Stimulated activated CD4-positive, alpha-beta T cell treated with anti-CD3 and anti-CD28 coated beads, Interleukin-15, amount 100 ng/mL, for 24 hours (primary cell): ENCODE measurements around the gene GDAP2.
"Not testable (repeated sequence)": the region's sequence is repeated elsewhere in the genome, so short reads cannot be mapped to it uniquely, and the experiment has no call there.

ENCODE experiments used
- DNase-seq: peaks from one replicate; pipeline ENCODE4 v3.0.0-alpha.2; 2020

Gene GDAP2, protein sequence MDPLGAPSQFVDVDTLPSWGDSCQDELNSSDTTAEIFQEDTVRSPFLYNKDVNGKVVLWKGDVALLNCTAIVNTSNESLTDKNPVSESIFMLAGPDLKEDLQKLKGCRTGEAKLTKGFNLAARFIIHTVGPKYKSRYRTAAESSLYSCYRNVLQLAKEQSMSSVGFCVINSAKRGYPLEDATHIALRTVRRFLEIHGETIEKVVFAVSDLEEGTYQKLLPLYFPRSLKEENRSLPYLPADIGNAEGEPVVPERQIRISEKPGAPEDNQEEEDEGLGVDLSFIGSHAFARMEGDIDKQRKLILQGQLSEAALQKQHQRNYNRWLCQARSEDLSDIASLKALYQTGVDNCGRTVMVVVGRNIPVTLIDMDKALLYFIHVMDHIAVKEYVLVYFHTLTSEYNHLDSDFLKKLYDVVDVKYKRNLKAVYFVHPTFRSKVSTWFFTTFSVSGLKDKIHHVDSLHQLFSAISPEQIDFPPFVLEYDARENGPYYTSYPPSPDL

DNA sequence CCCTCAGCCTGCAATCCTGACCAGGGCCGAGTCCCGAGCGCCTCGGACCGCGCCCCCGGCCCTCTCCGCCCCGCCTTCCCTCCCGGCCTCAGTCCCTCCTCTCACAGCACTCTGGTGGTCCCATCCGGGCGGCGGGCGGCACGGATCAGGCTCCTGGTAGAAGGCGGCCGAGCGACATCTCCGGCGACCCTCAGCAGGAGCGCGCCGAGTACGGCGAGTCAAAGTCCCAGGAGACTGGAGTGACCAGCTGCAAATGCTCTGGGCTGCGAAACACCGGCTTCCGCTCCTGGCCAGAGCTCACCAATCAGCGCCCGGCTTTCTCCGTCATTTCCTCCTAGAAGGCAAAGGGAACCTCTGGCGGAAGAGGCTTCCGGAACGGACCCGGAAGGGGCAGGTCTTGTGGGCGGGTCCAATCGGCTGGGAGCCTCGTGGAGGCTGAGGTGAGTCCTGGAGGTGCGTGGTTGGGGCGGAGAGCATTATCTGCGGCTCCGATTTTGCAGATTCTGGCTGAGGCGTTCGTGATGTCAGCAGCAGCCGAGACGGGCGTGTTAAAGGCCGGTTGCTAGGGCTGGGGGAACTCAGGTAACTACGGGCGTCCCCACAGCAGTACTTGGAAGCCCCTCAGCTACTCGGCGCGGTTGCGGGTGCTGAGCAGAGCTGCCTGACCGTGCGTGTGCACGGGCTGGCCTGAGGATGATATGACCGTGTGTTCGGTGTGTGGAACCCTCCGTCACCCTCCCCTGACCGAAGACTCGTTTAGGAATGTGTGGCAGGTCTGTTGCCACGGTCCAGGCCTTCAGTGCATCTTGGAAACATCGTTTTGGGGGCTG, at the start of gene GDAP2, which contains the start of gene WDR3:
Gene GDAP2, minus strand, starts transcription at position 279 of the 830 bp plus-strand sequence. CDS start 9,264 bp downstream, outside the sequence.
Gene WDR3, plus strand, starts transcription at position 397 of the 830 bp plus-strand sequence. CDS start 3,581 bp downstream, outside the sequence.
- DNase-seq, result peak; percentile 98

DNA sequence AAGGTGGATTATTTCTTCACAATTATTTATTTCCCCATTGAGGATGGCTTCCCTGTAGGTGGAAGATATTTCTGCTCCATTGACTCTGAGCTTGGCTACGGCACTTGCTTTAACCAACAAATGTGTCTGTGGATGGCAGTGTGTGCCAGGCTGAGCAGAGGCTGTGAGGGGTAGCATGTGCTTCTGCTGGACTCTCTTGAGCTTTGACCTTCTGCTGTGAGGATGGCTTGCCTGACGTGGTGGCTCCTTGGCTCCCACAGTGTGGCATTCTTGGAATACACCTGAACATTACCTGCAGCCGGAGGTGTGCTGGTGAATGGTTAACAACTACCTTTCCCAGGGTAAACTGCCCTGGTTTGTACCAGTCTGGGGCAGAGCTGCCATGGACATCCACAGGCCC, 47.0 kb upstream of the GDAP2 start:
- no peak for DNase-seq

DNA sequence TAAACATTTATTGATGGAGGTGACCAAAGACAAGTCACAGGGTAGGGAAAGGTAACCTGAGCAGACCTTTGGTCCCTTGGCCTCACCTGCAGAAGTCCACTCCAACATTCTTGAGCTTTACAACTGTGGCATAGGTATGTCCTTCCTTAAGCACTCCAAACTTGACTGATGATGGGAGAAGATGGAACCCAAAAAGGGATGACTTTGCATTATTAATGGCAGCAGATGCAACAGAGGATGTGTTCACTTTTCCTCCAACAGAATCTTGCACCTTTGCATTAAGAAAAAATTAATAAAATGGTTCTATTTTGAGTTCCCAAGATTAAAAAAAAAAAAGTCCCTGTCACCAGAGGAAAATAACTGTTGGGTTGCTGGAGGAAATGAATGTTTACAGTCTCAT, 42.4 kb upstream of the GDAP2 start:
- DNase-seq, result no peak

DNA sequence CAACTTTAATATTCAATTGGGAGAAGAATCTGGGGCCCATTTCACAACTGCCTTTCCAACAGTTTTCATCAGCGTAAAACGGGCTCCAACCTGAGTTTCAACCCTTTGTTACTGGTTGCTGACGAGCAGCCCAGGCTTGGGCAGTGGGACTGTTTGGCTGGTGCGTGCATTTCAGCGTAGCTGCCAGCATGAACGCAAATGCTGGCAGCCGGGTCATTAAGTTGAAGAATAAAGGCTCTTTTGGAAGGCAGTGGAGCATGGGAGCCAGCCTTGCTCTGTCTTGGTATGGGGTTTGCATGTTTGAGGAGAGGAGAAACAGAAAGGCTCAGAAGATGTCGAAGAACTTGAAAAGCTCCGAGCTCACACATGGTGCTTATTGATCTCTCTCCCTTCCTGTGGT, 40.8 kb upstream of the GDAP2 start:
- no peak for DNase-seq

DNA sequence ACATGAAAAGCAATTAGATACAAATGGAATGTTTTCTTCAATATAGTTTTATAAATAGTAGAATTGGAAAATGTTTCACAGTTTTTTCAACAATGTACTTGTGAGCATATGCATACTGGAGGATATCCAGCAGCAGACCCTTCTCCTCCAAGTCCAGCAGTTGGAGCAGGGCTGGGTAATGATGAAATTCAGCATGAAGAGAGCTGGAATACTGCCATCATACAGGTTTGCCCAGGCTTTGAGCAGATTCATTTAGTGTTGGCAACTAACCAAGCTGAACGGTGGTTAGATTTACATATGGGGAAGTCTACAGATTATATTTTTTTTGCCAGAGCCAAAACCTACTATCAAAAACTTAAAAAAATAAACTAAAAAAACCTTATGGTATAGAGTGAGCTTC, 38.5 kb upstream of the GDAP2 start:
- DNase-seq, result no peak

DNA sequence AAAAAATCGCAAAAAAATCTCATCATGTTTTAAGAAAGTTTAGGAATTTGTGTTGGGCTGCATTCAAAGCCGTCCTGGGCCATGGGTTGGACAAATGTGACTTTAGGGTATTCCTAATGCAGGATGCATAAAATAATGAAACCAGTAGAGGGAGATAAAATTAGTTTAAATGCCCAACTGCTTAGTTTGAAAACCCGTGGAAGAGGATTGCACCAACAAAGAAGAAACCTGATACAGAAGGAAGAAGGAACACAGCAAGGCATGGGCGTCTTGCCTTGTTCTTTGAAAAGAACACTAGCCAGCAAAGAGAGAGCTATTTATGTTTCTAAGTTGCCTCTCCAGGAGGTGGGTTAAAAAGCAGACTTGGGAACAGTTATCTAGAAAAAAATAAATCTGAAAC, 38.1 kb upstream of the GDAP2 start:
- no peak for DNase-seq

DNA sequence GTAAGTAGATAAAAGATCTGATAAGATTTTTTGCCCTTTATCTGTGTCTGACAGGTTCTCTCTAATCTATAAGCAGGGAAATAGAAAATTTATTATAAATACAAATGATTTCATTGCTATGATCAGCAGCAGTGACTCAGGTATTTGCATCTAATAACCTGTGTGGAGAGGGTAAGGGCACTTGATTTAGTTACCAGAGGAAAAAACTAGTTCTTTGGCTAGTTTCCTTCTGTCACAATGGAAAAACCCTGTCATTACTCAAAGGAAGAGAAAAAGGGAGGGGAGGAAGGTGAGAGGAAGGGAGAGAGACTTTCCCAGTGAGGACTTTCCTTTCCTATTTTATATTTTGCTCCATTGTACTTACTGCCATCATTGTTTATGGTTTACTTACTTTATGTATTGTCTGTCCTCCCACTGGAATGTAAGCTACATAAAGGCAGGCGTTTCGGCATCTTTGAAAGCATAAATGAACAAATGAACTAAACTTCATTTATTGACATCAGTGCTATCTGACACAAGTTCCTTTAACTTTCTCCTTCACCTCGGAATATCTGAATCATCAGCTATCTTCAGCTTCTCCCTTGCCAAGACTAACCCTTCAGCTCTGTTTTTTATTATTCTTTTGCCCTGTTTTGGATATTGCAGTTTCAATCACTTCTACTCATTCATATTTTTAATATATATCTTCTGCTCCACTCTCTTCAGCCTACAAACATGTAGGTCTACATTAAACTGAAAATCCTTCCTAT, 35.0 kb upstream of the GDAP2 start:
- DNase-seq, result no peak

DNA sequence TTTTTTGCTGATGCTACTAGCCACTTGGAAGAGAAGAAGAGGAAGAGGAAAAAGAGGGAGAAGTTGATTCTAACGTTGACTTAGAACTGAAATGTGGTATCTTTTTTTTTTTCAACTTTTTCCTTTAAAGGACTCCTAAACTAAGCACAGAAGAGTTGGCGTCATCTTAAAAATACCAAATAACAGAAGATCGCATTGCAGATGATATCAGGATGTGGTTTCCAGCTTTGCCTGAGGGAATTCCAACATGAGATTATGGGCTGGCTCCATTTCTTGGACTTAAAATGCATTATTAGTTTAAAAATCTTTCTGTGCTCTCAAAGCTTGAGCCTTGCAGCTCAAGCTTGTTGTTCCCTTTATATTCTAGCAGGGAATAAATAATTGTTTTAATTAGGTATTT, 29.9 kb upstream of the GDAP2 start:
- DNase-seq, result no peak

DNA sequence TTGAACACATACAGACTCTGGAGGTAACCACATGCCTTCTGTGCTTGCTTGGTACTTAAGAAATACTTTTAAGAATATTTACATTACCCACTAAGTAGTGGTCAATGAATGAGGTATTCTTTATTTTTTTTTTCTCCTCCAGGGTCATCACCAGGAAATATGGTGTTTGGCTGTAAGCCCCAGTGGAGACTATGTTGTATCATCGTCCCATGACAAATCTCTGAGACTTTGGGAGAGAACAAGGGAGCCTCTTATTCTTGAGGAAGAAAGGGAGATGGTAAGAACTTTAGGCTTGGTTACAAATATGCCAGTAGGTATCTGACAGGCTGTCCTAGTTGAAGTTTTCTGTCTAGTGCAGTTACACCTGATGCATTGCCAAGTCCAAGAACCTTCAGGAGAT, 23.0 kb upstream of the GDAP2 start:
- no peak for DNase-seq

DNA sequence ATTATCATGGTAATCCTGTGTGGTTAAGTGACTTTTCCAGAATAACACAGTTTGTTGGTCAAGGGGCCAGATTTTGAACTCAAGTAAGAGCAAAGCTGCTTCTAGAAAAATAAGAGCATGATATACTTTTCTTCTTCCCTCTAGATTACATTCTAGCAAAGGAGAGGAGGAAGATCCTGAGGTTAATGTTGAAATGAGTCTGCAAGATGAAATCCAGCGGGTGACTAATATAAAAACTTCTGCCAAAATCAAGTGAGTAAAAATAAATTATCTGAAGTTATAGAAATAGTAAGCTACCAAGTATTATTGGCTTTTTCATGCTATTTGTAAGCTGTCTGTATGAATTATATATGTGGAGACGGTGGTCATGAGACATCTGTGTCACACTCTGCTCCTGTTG, 12.9 kb upstream of the GDAP2 start:
- DNase-seq, result no peak

DNA sequence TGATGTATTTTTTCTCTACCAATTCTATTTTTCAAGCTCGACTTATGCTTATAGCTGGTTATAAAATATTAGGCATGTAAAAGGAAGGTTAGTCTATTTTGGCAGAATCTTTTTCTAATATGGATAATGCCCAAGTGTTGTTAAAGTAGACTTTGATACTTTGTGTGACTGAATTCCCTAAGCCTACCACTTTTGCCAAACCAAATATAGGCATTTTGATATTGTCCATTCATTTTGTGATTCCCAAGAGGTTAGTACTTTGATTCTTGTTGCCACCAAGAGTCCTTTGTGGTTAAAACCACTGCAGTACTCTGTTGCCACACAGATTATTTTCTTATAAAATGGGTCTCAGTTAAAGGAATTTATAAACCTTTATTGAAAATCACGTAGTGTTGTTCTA, 4.3 kb upstream of the GDAP2 start:
- DNase-seq, result no peak

DNA sequence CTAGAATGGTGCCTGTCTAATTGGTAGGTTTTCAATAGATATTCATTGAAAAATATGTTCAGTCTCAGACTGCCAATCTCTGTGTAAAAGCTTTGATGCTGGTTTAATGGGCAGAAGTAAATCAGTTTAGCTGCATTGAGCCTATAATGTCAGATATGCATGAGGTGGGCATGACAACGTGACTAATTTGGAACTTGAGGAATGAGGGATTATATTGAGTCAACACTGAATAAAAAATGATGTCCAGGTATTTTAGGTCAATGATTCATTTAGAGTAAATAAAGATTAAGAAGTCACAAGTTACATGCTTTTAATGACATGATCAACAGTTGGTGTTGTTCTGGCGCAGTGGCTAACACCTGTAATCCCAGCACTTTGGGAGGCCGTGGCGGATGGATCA, 3.2 kb upstream of the GDAP2 start:
- no peak for DNase-seq

DNA sequence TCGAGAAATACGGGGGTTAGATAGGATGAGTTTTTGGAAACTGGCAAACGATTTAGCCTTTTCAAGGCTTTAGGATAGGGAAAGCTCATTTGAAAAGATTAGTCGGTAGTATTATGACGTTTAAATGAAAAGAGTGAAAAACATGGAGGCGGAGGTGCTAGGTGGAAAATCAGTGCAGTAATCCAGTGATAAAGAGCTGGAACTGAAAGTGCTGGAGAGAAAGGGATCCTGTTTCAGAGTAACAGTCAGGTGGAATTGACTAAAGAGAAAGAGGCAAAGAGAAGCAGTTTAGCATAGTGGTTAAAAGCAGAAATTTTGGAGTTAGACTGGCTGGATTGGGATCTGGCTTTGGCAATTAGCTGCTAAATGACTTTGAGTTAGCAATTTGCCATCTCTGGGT, 1.1 kb upstream of the GDAP2 start:
- no peak for DNase-seq

DNA sequence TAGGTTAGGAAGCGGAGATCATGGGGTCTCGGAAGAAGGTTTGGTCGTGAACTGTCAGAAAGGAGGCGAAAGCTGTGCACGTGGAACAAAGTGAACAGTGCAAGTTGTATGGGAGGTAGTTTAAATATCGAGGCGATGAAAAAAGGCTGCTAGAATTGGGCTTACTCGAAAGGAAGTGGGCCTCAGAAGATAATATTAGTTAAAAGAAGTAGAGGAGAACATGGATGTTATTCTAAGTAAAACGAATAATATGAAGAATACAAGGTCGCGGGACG, 689 bp upstream of the GDAP2 start:
- no peak for DNase-seq

DNA sequence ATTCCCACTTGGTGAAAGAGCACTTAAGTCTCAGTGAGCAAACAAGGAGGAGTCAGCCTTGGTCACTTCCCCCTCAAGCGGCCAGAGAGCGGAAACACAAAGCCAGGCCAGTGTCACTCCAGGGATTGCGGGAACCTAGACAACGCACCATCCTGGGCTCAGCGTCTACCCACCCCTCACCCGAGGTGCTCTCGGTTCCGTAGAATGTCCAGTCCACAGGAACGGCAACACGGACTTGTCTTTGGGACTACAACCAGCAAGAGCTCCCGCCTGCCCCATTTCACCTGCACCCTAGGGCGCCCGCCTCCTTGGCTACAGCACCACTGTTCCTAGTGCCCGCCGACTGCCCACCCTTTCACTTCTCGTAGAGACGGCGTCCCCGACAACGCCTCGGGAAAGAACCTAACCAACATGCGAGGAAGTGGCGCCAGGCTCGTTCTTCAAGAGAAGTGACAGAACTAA, 509 bp downstream of the GDAP2 start:
- DNase-seq, result peak; percentile 39

DNA sequence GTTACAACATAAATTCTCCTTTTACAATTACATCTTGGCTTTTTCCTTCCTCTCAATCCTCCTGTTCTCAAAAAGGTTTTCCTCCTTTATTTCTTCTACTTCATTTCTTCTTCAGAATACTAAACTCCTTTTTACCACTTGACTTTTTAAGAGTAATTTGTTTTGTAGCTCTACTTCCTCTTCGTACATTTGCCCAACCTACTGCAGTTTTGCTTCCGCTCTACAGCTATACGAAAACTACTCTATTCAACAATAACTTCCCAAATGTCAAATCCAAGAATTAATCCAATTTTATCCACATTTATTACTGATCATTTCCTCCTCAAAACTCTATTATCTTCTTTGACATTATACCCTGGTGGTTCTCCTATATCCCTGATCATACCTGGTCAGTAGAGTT, 3.4 kb downstream of the GDAP2 start:
- DNase-seq, result no peak

DNA sequence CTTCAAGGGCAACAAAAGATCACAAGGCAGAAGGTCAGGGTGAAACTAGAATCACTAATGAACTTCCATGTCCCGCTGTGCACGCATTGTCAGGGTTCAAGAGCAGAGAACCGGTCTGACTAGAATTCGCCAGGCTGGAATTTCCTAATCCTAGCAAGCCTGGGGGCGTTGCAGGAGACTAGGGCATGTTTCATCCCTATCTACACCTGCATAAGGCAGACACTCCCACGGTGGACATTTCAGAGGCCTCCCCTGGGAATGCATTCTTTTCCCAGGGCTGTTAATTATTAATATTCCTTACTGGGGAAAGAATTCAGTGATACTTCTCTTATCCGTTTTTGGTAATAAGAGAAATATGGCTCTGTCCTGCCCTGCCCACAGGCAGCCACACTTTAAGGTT, 6.7 kb downstream of the GDAP2 start:
- DNase-seq, result not testable (repeated sequence)

DNA sequence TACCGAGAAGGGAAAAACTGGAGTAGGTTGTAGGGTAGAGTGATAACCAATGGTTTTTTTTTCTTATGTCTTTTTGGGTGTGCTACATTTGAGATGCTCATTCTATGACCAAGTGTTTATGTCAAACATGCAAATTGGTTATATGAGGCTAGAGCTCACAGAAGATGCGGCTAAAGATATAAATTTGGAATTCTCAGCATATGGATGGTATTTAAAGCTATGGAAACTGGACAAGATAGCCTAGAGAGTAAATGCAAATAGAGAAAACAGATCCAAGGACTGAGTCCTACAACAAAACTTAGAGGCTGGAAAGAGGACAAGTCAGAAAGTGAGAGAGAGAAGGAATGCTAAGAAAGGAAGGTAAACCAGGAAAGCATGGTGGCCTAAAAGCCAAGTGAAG, 7.4 kb downstream of the GDAP2 start:
- DNase-seq, result no peak

DNA sequence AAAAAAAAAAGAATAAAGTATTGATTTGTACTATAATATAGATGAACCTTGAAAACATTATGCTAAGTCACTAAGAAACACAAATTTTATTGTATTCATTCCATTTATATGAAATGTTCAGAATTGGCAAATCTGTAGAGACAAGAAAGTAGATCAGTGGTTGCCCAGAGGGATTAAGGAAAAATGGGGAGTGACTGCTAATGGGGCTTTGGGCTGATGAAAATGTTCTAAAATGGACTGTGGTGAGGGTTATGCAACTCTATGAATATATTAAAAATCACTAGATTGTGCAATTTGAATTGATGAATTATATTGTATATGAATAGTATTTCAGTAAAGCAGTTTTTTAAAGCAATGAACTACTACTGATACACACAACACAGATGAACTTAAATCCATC, 10.0 kb downstream of the GDAP2 start:
- no peak for DNase-seq

DNA sequence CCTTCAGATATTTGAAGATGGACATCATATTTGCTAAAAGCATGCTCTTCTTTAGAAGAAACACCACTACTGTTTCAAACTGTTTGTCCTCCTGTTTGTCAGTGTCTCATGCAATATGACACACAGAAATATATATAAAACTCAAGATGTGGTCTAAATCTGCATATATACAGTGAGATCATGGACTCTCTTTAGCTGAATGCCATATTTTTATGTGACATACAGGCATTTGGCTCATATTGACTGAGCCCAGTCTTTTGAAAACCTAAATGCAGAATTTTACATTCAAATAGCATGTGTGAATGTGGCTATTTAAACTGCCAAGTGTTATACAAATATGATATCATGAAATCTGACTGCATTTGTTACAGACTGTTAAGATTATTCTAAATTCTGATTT, 18.4 kb downstream of the GDAP2 start:
- no peak for DNase-seq

DNA sequence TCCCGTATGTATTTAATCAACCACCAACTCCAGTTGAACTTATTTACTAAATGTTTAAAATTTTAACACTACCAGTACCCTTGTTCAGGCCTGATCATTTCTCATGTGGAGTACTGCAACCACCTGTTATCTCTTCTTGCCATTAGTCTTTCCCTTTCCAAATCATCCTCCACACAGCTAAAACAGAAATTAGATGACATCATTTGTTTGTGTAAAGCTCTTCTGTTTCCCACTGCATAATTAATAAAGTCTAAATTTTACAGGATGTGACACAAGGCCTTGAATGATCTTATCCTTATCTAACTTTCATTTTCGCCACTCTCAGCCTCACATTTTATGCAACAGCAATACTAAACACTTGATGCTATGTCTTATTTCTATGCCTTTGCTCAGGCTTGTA, 24.4 kb downstream of the GDAP2 start:
- DNase-seq, result no peak

DNA sequence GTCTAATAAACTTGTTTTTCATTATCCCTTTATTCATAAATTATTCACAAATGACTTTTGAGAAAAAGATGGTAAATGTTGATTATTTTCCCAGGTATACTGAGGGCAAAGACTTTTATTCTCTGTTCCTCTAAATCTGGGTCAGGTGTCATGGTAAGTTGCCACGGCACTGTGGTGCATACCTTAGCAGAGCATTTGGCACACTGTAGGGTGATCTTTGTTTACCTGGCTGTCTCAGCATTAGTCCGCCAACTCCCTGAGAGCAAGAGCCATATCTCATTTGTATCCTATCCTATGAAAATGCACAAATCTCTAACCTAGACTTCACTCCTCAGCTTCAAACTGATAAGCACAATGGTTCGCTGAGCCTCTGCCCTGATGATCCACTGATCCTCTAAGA, 24.9 kb downstream of the GDAP2 start:
- no peak for DNase-seq

DNA sequence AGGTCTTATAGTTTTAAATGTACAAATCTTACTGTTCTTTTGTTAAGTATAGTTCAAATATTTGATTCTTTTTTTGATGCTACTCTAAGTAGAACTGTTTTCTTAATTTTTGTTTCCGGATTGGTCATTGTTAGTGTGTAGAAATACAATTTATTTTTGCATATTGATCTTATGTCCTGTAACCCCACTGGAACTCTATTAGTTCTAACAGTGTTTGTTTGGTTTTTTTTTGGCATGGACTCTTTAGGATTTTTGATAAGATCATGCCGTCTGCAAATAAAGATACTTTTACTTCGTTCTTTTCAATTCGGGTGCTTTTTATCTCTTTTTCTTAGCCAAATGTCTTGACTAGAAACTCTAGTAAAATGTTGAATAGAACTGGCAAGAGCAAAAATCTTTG, 26.5 kb downstream of the GDAP2 start:
- DNase-seq, result no peak
